Astrocyte (in vitro differentiated cells and primary cell): Measurements from ENCODE around the gene TIMP3.

Experiments
- EZH2 ChIP-seq: IDR thresholded peaks from 2 replicates; pipeline ENCODE4 v1.6.1; 2012; ENCODE audit warnings: mild to moderate bottlenecking, low read length, inconsistent platforms; ENCODE audit not compliant: insufficient read depth
- TF ChIP-seq, protein P1 (sequence below): IDR thresholded peaks from 2 replicates; pipeline ENCODE4 v1.5.1; 2011; ENCODE audit warnings: low read depth, mild to moderate bottlenecking, inconsistent platforms, low read length, moderate library complexity; ENCODE audit not compliant: insufficient read depth

DNA sequence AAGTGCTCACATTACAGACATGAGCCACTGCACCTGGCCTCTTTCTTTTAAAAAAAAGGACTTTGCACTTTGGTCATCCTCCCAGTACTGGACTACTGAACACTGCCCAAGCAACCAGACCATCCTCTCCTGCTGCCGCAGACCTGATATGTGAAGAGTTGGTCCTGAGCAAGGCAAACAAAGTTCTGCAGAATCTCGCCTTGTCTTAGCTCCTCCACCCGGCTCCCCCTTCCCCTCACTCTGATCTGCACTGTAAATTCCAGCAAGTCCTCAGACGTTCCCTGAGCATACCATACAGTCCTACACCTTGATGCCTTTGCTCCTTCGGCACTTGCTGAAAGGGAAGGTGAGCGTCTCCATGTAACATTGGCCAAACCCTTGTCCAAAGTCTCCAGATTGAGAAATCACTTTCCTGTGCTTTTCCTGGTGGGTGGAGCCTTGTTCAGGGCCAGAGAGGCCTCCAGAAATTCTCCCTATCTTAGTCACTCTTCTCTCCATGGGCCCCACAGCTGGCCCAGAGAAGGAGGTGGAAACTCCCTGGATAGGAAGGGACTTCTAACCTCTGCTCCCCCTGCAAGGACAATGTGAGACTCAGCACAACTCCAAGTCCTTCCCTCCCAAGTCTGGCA is 47.0 kb upstream of the TIMP3 start:
- TF ChIP-seq, protein P1, sequence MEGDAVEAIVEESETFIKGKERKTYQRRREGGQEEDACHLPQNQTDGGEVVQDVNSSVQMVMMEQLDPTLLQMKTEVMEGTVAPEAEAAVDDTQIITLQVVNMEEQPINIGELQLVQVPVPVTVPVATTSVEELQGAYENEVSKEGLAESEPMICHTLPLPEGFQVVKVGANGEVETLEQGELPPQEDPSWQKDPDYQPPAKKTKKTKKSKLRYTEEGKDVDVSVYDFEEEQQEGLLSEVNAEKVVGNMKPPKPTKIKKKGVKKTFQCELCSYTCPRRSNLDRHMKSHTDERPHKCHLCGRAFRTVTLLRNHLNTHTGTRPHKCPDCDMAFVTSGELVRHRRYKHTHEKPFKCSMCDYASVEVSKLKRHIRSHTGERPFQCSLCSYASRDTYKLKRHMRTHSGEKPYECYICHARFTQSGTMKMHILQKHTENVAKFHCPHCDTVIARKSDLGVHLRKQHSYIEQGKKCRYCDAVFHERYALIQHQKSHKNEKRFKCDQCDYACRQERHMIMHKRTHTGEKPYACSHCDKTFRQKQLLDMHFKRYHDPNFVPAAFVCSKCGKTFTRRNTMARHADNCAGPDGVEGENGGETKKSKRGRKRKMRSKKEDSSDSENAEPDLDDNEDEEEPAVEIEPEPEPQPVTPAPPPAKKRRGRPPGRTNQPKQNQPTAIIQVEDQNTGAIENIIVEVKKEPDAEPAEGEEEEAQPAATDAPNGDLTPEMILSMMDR, result no peak
- TF ChIP-seq EZH2, result no peak
